ENCODE results near the gene KRTAP13-1. TPM values are rescaled to one million over a fixed set of nuclear protein-coding genes. Genes with fewer than 3 reads are reported as not detected.

The KRTAP13-1 gene
- total and polyA plus RNA-seq, 4 donors = not detected

GRCh38 chr21:30415993-30416392 is 20.2 kb downstream of the KRTAP13-1 start:
- H3K9ac ChIP-seq (ENCODE audit: insufficient read depth in 1 of 2, low read length in 2 of 2) = no peak overlapping the region
- TF ChIP-seq CTCF (IDR thresholded peaks at IDR 0.05; ENCODE audit: control extremely low read depth, extremely low read depth) = no peak
- DNase-seq (no peak), ATAC-seq (ENCODE audit: insufficient read depth, low FRiP score) (no peak)
- no peaks in the 10 kb centered on the region for H3K4me1 ChIP-seq (ENCODE audit: control insufficient read depth in 5 of 5, insufficient read depth in 5 of 5, low read length in 5 of 5)
- no peaks in the 10 kb centered on the region for H3K36me3 ChIP-seq (ENCODE audit: control insufficient read depth in 4 of 4, insufficient read depth in 4 of 4, low read length in 4 of 4)
- H3K9me3 ChIP-seq (ENCODE audit: control insufficient read depth in 4 of 4, insufficient read depth in 3 of 4, low read length in 3 of 4) = no peaks in the 10 kb centered on the region
- no peaks in the 10 kb centered on the region for H3K27me3 ChIP-seq (ENCODE audit: control insufficient read depth in 3 of 3, insufficient read depth in 3 of 3, low read length in 2 of 3)
- 83 to 84% methylated on average over 5 of the region's 5 CpGs for WGBS, 2 donors
- H3K4me3 ChIP-seq = no peak overlapping the region
- no peak overlapping the region for H3K27ac ChIP-seq (ENCODE audit: low read depth in 1 of 2, low read length in 1 of 2)

GRCh38 chr21:30425826-30426225 is 30.0 kb downstream of the KRTAP13-1 start, which contains the start of gene KRTAP13-3:
TSS of gene KRTAP13-3 (minus strand) at chr21:30425926. CDS start at chr21:30425912, 14 bp downstream.
- H3K9me3 ChIP-seq (ENCODE audit: control insufficient read depth in 4 of 4, insufficient read depth in 3 of 4, low read length in 3 of 4) = no peaks in the 10 kb centered on the region
- no peak for DNase-seq
- ATAC-seq (ENCODE audit: insufficient read depth, low FRiP score) = no peak
- H3K9ac ChIP-seq (ENCODE audit: insufficient read depth in 1 of 2, low read length in 2 of 2) = no peak within 1 kb of the TSS
- no peaks in the 10 kb centered on the region for H3K36me3 ChIP-seq (ENCODE audit: control insufficient read depth in 4 of 4, insufficient read depth in 4 of 4, low read length in 4 of 4)
- WGBS, 2 donors = 81 to 88% methylated on average over 5 of the region's 5 CpGs
- no peak within 1 kb of the TSS for H3K4me3 ChIP-seq
- H3K27me3 ChIP-seq (ENCODE audit: control insufficient read depth in 3 of 3, insufficient read depth in 3 of 3, low read length in 2 of 3) = no peaks in the 10 kb centered on the region
- H3K27ac ChIP-seq (ENCODE audit: low read depth in 1 of 2, low read length in 1 of 2) = no peak within 1 kb of the TSS
- TF ChIP-seq CTCF (IDR thresholded peaks at IDR 0.05; ENCODE audit: control extremely low read depth, extremely low read depth) = no peak
- H3K4me1 ChIP-seq (ENCODE audit: control insufficient read depth in 5 of 5, insufficient read depth in 5 of 5, low read length in 5 of 5) = no peaks in the 10 kb centered on the region

GRCh38 chr21:30426731-30427130 is 30.9 kb downstream of the KRTAP13-1 start:
- Histone ChIP-seq H3K9ac (ENCODE audit: insufficient read depth in 1 of 2, low read length in 2 of 2) (no peak overlapping the region), H3K27me3 (ENCODE audit: control insufficient read depth in 3 of 3, insufficient read depth in 3 of 3, low read length in 2 of 3) (no peaks in the 10 kb centered on the region), H3K27ac (ENCODE audit: low read depth in 1 of 2, low read length in 1 of 2) (no peak overlapping the region), H3K4me1 (ENCODE audit: control insufficient read depth in 5 of 5, insufficient read depth in 5 of 5, low read length in 5 of 5) (no peaks in the 10 kb centered on the region), H3K9me3 (ENCODE audit: control insufficient read depth in 4 of 4, insufficient read depth in 3 of 4, low read length in 3 of 4) (no peaks in the 10 kb centered on the region), H3K36me3 (ENCODE audit: control insufficient read depth in 4 of 4, insufficient read depth in 4 of 4, low read length in 4 of 4) (no peaks in the 10 kb centered on the region), H3K4me3 (no peak overlapping the region)
- WGBS, 2 donors = 55 to 61% methylated on average over 3 of the region's 3 CpGs
- ATAC-seq (ENCODE audit: insufficient read depth, low FRiP score) (no peak), DNase-seq (no peak)
- no peak for TF ChIP-seq CTCF (IDR thresholded peaks at IDR 0.05; ENCODE audit: control extremely low read depth, extremely low read depth)

- ATAC-seq (ENCODE audit: insufficient read depth, low FRiP score) (no peak), DNase-seq (no peak)
- no peaks in the 10 kb centered on the region for H3K4me1 ChIP-seq (ENCODE audit: control insufficient read depth in 5 of 5, insufficient read depth in 5 of 5, low read length in 5 of 5)
- H3K27ac ChIP-seq (ENCODE audit: low read depth in 1 of 2, low read length in 1 of 2) = no peak within 1 kb of the TSS
- 78 to 85% methylated on average over 9 of the region's 9 CpGs for WGBS, 2 donors
- H3K36me3 ChIP-seq (ENCODE audit: control insufficient read depth in 4 of 4, insufficient read depth in 4 of 4, low read length in 4 of 4) = no peaks in the 10 kb centered on the region
- H3K27me3 ChIP-seq (ENCODE audit: control insufficient read depth in 3 of 3, insufficient read depth in 3 of 3, low read length in 2 of 3) = no peaks in the 10 kb centered on the region
- H3K9me3 ChIP-seq (ENCODE audit: control insufficient read depth in 4 of 4, insufficient read depth in 3 of 4, low read length in 3 of 4) = no peaks in the 10 kb centered on the region
- no peak for TF ChIP-seq CTCF (IDR thresholded peaks at IDR 0.05; ENCODE audit: control extremely low read depth, extremely low read depth)
- no peak within 1 kb of the TSS for H3K4me3 ChIP-seq
- no peak within 1 kb of the TSS for H3K9ac ChIP-seq (ENCODE audit: insufficient read depth in 1 of 2, low read length in 2 of 2)
Observed at GRCh38 chr21:30430170-30430655, 34.4 kb downstream of the KRTAP13-1 start, which contains the start of gene KRTAP13-4. TSS of gene KRTAP13-4 (plus strand) at chr21:30430220. CDS start at chr21:30430276, 56 bp downstream.
